PFSK-1 (cell line): ENCODE results near the gene ELL.

Experiments used
- POLR2AphosphoS5 ChIP-seq: IDR thresholded peaks from 2 replicates; pipeline ENCODE4 v1.6.1; 2012; ENCODE audit warnings: low read depth, mild to moderate bottlenecking, control low read depth, low read length, moderate library complexity
- SIN3A ChIP-seq: IDR thresholded peaks from 2 replicates; pipeline ENCODE4 v1.6.1; 2012; ENCODE audit warnings: mild to moderate bottlenecking, low read length, moderate library complexity, borderline replicate concordance; ENCODE audit not compliant: insufficient read depth
- TAF1 ChIP-seq: IDR thresholded peaks from 2 replicates; pipeline ENCODE4 v1.6.1; 2012; ENCODE audit warnings: low read length, control low read depth, borderline replicate concordance; ENCODE audit not compliant: insufficient read depth
- TF ChIP-seq, protein P1 (sequence below), 2 experiments: IDR thresholded peaks; 2 replicates each; pipeline versions ENCODE4 v1.6.1 to v1.8.0; 2011 to 2012; ENCODE audit warnings: low read depth in 2 of 2, low read length in 2 of 2, control low read depth in 1 of 2, inconsistent platforms in 1 of 2, mild to moderate bottlenecking in 1 of 2, moderate library complexity in 1 of 2; ENCODE audit not compliant: insufficient read depth in 1 of 2

DNA sequence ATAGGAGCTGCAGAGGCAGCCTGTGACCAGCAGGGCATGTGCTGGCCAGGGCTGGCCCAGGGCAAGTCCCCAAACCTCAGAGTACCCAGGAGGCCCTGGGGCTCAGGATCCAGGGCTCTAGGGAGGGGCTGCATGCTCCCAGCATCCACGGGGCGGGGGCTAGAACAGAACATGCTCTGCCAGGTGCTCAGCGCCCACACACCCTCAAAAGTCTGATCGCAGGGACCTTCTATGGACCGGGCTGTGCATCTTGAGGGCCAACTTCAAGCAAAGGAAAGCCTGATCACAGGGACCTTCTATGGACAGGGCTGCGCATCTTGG is 33.5 kb downstream of the ELL start:
- TF ChIP-seq POLR2AphosphoS5 (no peak), SIN3A (no peak), TAF1 (no peak)
- TF ChIP-seq, protein P1, sequence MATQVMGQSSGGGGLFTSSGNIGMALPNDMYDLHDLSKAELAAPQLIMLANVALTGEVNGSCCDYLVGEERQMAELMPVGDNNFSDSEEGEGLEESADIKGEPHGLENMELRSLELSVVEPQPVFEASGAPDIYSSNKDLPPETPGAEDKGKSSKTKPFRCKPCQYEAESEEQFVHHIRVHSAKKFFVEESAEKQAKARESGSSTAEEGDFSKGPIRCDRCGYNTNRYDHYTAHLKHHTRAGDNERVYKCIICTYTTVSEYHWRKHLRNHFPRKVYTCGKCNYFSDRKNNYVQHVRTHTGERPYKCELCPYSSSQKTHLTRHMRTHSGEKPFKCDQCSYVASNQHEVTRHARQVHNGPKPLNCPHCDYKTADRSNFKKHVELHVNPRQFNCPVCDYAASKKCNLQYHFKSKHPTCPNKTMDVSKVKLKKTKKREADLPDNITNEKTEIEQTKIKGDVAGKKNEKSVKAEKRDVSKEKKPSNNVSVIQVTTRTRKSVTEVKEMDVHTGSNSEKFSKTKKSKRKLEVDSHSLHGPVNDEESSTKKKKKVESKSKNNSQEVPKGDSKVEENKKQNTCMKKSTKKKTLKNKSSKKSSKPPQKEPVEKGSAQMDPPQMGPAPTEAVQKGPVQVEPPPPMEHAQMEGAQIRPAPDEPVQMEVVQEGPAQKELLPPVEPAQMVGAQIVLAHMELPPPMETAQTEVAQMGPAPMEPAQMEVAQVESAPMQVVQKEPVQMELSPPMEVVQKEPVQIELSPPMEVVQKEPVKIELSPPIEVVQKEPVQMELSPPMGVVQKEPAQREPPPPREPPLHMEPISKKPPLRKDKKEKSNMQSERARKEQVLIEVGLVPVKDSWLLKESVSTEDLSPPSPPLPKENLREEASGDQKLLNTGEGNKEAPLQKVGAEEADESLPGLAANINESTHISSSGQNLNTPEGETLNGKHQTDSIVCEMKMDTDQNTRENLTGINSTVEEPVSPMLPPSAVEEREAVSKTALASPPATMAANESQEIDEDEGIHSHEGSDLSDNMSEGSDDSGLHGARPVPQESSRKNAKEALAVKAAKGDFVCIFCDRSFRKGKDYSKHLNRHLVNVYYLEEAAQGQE (IDR thresholded peaks at IDR 0.05; ENCODE audit: insufficient read depth in 1 of 2, low read depth in 2 of 2, low read length in 2 of 2) = no peak
